ENCODE data around the gene SLC24A3.

SLC24A3 gene

DNA sequence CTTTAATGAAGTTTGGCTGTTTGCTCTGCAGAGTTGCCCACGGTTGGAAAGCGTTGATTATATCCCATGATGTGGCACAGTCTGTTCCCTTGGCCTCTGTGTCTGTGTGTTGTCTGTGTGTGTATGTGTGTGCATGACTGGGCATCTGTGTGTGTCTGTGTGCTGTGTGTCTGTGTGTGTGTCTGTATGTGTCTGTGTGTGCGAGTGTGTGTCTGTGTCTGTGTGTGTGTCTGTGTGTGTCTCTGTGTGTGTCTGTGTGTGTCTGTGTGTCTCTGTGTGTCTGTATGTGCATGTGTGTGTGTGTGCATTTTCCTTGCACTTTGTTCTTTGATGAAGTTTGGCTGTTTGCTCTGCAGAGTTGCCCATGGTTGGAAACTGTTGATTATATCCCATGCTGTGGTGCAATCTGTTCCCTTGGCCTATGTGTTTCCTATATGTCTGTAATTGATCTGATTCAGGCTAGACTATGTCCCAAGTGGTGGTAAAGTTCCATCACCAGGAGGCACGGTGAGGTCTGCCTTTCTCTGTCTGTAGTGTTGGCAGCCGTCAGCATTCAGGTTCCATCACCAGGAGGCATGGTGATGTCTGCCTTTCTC is 467.6 kb downstream of the SLC24A3 start:
- DNase-seq (ENCODE audit: low spot score): no peak

DNA sequence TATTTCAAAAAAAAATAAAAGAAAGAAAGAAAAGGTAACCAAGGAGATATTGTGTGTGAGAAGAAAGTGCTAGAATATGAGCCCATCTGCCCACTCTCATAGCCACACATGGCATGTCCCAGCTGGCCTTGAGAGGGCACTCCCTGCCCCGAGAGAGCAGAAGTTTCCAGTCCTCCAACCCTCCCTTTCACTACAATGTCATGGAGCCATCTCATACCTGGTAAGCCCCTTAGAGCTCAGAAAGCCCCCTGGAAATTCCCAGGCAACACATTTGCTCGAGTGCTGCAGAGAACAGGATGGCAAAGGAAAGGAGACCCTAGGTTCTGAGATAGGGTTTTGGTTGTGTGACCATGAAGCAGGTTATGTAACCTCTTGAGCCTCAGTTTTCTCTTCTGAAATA is 469.8 kb downstream of the SLC24A3 start:
- no peak for DNase-seq (ENCODE audit: low spot score)

DNA sequence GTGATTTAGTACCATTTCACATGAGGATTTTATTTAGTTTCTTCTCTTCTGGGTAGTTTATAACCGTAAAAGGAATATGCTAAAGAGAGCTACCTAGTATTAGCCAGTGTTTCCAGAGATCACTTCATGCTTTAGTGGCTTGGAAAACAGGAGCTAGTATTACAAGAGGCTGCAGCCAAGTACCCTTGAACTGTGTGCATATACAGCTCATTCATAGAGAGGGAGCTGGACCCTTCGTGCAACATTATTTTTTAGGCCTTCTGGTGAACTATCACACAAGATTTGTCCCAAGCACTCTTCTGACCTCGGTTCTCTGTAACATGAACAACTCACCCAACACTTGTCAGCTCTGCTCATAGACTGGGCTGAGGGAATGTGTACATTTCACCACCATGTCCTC is 470.7 kb downstream of the SLC24A3 start:
- DNase-seq (ENCODE audit: low spot score): no peak

DNA sequence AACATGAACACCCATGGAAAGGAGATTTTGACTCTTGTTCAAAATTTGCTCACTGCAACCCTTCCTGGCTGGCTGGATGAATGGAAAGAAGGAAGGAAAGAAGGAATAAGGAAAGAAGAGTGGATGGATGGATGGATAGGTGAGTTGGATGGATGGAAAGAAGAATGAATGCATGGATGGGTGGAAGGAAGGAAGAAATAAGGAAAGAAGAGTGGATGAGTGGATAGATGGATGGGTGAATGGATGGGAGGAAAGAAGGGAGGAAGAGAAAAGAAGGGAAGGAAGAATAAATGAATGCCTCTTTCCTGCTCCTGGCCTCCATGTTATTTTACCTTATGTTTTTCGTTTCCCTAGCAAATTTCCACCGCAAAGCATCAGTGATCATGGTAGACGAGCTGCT is 471.4 kb downstream of the SLC24A3 start:
- no peak for DNase-seq (ENCODE audit: low spot score)

DNA sequence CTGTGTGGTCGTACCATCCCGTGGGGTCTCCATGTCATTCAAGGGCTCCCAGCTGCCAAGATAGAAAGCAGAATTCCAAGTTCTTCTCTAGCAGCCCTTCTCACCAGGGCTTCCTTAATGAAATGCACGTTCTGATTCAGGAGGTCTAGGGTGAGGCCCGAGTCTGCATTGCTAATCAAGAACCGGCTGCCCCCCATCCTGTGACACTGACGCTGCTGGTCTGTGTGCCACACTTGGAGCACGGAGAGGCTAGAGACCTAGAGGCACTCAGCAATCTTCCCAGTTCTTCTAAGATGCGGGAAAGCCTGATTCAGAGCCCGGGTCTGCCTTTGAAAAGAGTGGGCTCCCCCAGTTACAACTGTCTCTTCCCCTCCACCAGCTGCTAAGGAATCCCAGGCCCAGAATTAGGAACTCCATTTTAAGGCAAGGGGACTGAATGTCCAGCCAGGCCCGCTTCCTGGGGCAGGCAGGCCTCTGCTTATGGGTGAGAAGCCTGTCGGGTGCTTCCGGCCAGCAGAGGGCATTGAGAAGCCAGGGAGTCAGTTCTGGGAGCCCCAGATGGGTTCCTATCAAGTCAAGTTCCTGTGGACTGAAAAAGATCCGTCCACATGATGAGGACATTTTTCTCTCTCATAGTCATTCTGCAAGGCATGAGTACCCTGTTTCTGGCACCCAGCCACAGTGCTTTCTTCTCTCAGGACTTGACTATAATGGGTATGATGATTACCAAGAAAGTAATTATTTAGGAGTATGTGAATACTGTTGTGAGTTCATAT is 475.8 kb downstream of the SLC24A3 start:
- DNase-seq (ENCODE audit: low spot score): peak; percentile 91

DNA sequence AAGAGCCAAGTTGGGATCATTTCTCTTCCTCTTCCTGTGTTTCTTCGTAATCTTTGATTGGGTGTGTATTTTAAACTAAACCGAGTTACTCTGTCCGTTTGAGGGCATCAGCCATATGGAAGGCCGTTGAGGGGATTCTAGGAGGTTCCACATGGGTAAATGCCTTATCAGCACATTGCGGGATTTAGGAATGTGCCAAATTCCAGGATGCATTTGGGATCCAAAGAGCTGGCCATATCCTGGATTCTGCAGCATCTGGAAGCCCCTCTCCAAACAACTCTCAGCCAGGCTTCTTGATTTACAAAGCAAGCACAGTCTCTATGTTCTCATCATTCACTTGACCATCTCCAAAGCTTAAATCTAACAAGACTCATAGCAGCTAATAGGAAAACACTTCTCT is 478.0 kb downstream of the SLC24A3 start:
- DNase-seq (ENCODE audit: low spot score): no peak

DNA sequence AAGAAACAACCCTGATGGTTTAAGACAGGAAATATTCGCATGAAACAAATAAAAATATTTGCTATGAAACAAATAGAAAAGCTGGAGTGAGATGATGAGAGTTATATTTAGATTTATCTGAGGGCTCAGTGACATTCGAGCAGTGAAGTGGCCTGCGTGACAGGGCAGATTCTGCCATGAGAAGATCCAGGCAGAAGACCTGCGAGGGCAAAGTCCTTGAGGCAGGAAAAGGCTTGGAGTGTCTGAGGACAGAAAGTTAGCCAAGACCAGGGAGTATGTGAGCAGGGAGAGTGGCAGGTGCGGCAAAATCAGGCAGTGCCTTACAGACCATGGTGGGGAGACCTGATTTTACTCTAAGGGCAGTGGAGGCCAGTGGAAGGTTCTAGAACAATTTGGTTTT is 478.7 kb downstream of the SLC24A3 start:
- no peak for DNase-seq (ENCODE audit: low spot score)

DNA sequence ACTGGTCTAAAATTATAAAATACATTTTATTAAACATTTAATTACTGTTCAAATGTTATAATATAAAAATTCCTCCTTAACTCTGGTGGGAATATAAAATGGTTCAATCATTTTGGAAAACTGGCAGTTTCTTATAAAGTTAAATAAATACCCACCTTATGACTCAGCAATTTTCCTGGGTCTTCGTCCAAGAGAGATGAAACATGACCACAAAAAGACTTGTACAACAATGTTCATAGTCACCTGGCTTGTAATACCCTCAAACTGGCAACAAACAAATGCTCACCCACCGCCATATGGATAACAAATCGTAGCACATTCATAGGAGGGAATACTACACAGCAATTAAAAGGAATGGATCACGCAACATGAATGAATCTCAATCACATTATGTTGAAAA is 479.7 kb downstream of the SLC24A3 start:
- DNase-seq (ENCODE audit: low spot score): no peak

DNA sequence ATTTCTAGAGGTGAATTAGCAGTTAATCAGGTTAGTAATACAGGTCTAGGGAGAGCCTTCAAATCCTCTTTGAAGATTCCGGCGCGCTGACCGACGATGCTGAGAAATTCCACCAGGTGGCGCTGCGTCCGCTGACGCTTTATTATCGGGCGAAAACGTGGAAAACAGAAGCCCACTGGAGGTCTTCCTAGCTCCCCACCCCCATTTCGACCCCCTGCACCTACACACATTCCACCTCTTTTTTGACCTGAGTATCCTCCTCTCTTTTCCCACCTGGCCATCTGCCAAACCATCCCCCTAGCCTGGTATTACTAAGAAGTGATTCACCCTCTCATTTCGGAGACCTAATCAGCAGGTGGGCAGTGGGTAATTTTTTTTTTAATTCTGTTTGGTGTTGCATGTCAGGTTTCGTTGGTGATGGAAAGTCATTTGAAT is 480.3 kb downstream of the SLC24A3 start:
- DNase-seq (ENCODE audit: low spot score): peak; percentile 32

DNA sequence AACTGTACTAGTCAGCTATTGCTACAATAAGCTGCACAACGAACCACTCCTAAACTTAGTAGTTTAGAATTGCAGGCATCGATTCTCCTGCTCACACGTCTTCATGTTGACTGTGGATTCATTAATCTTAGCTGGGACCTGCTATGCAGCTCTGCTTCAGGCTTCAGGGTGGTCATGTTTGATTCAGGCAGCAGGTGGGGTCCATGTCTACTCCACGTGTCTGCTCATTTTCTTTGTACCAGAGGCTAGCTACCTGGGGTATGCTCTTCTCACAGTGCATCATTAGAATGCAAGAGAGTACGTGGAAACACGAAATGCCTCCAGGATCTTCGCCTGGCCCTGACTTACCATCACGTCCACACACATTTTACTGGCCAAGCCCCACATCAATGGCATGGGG is 481.1 kb downstream of the SLC24A3 start:
- no peak for DNase-seq (ENCODE audit: low spot score)

DNA sequence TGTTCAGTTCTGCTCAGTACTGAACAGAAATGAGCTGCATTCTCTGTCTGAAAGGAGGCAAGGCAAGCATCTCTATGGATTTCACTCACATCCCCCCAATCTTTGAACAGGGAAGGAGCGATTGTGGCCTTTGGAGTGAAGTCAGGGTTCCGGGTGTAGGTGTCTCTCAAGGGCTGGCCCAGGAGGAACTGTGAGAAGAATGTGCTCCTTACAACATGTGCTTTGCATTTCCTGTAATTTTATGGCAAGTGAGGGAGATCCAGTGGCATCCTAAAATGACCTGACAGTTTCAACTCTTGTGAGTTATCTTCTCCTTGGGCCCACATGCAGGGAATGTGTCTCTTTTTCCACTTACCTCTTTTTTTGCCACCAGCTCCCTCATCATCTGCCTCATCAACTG is 482.6 kb downstream of the SLC24A3 start:
- no peak for DNase-seq (ENCODE audit: low spot score)

DNA sequence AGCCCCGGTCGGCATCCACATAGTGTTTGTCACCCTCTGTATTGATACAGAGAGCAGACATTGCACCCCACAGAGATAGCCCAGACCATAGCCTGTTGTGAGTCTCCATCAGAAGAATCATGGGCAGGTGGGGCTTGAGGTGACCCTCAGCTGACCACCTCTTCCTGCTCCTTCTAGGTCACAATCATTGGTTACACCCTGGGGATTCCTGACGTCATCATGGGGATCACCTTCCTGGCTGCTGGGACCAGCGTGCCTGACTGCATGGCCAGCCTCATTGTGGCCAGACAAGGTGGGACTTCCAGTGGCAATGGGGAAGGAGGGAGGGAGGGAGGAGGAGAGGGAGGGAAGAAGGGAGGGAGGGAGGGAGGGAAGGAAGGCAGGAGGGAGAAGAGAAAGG is 484.2 kb downstream of the SLC24A3 start:
- no peak for DNase-seq (ENCODE audit: low spot score)

DNA sequence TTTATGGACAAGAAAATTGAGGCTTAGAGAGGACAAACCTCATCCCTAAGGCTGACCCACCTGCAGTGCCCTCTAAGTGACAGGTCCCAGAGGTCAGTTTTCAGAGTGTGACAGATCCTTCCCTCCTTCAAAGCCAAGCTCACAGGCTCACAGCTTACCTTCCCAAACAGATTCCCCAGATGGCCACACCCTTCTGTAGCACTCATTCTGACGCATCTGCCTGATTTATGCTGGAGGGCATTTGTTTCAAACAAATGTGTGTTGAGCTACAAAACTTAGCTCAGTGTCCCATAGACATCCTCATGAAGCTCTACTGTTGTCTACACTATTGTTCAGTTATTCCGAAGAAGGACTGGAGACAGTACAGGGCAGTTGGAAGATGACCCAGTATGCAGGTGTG is 485.0 kb downstream of the SLC24A3 start:
- DNase-seq (ENCODE audit: low spot score): no peak

DNA sequence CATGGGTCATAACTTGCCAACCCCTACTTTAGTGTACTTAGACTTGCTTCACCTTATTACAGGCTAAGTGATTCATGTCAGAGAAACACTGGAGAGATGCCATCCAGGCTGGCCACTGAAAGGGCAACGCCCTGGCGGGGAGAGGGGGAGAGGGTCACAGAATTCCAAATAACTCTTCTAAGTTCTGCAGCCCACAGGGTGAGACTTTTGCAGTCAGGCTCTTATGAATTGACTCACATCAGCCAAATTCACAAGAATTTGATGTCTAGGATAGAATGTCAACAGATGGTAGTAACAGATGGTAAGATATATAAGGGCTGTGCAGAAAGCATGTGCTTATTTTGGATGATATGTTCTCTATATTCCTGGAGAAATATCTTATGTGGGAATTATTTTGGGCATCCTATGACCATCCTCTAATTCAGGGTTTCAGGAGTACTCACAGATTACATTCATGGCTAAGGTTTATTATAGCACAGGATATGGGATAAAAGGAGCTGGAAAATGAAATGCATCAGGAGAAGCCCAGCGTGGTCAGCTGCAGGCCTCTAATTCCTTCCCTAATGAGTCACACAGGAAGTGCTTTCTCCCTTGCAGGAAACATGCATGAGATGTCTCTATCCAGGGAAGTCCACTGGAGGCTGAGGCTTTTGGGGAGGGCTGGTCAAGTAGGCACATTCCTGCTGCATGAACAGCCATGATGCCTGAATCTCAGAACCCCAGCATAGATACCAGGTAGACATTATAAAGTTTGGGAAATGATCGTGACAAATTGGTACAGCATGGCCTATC is 486.9 kb downstream of the SLC24A3 start:
- peak; percentile 80 for DNase-seq (ENCODE audit: low spot score)

DNA sequence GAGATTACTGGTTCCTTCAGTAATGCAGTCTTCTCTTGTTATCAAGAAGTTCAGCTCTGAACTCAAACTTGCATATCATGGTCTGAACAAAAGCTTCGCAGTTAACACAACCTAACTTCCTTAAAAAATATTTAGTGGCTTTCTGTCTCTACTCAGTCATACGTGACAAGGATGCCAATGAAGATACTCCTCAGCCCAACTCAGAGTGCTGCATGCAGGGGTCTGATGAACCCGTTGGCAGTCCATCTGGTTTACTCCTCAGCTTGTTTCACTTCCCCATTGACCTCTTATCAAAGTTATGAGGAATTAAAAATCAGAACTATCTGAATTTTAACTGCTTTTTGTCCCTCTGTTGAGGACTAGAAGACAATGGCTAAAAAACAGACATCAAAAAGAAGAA is 489.0 kb downstream of the SLC24A3 start:
- DNase-seq (ENCODE audit: low spot score): no peak

DNA sequence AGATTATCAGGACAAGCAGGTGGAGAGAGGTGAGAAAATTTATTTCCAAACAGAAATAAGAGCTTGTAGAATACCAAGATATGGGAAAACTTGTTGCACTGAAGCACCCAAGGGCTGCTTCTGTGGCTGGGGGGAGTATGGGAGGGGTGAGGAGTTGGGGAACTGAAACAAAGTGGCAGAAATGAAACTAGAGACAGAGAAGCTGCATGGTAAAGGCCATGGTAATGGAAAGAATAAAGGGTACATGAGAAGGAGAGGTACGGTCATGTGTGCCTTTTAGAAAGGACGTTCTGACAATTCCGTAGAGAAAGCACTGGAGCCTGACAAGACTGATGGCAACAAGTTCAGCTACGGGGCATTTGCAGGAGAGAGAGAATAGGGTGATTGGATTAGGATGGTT is 494.0 kb downstream of the SLC24A3 start:
- DNase-seq (ENCODE audit: low spot score): no peak

DNA sequence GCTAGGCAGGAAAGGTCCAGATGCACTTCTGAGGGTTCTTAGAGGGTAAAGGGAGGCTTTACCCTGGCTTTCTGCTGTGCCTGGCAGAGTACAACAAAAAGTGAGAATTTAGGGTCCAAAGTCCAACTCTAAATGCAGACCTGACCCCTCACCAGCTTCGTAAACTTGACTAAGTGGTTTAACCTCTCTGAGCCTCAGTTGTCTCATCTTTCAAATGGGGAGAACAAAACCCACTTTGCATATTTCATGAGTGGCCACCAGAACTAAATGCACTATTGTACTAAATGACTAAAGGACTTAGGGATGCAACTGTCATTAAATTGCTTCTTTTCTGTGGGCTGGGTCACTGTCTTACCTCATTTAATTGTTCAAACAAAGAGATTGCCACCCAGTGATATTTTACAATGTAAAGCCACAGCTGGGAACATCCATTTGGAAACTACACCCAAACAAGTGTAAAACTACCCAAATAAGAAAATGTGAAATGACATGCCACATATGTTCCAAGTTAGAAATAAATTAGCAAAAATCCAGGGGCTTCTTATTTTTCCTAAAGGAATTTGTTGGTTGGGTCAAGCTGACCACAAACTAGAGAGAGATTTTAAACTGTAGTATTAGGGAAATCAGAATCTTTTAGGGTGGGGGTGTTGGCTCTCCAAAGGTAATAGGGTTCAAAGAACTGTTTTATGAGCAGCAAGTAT is 497.3 kb downstream of the SLC24A3 start:
- no peak for DNase-seq (ENCODE audit: low spot score)

DNA sequence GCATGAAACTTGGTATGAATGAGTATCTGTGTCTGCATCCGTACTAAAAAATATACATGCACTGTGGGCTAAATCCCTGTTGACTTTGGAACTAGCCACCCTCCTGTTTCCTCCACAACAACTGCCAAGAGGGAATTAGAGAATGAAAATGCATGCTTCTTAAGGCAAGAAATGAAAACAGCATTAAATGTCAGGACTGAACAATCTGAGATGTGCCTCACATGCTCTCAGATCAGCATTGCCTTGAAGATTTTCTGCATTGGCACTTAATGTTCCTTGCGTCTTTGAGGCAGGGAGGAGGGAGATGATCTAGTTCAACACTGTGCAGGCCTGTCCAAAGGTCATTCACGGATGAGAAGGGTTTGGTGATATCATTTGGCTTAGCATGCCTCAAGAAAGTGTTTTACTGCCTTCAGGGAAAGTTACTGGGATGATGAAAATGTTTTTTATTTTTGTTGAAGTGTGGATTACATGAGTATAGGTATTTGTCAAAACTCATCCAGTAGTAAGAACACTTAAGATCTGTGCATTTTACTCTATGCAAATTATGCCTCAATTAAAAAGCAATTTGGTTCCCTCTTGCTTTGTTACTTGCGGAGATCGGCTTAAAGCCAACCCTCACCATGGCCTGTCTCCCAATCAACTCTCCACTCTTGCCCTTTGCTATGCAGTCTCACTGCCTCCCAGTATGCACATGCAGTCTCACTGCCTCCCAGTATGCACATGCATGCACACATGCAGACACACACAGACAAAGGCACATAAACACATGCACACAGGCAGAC is 498.1 kb downstream of the SLC24A3 start:
- no peak for DNase-seq (ENCODE audit: low spot score)

DNA sequence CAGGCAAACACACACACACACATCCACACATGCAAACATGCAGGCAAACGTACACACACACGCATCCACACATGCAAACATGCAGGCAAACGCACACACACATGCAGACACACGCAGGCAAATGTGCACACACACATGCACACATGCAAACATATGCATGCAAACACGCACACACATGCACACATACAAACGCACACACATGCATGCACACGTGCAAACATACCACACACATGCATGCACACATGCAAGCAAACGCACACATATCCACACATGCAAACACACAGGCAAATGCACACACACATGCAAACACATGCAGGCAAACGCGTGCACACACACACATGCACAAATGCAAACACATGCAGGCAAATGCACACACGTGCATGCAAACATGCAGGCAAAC is 498.7 kb downstream of the SLC24A3 start:
- DNase-seq (ENCODE audit: low spot score): no peak

DNA sequence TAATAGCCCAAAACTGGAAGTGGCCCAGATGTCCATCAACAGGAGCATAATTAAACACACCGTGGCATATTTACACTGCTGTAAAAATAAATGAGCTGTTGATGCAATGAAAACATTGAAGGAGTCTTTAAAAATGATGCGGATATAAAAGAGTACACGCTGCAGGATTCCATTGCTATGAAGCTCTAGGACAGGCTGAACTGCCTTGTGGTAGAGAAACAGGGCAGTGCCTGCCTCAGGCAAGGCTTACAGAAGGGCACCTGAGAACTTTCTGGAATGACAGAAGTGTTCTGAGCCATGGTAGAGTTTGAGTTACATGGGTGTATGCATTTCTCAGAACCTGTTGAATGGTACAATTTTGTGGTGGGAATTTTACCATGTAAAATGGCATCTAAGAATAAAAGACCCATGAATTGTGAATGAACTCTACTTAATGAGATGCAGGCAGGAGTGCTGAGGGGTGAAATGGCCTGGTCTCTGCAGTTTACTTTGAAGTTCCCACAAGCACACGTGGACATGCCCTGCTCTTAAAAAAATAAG is 500.3 kb downstream of the SLC24A3 start:
- DNase-seq (ENCODE audit: low spot score): no peak

DNA sequence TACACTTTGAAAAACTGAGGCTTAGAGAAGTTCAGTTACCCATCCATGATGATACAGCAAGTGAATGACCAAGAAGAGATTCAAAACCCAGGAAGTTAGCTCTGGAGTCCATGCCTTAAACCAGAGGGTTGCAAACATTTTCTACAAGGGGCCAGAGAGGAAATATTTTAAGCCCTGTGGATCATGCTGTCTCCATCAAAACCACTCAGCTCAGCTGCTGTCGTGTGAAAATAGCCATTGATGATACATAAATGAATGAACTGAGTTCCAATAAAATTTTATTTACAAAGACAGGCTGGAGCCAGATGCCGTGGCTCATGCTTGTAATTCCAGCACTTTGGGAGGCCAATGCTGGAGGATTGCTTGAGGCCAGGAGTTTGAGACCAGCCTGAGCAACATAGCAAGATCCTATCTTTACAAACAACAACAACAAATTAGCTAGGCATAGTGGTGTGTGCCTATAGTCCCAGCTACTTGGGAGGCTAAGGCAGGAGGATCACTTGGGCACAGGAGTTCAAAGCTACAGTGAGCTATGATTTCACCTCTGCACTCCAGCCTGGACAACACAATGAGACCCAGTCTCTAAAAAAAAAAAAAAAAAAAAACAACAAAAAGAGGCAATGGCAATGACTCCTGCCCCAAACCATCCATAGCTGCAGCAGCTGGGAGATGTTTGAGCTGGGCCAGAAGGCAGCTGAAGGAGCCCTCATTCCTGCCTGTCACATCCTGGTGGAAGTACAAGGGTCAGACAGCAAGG is 501.6 kb downstream of the SLC24A3 start:
- DNase-seq (ENCODE audit: low spot score): no peak
